Measurements from ENCODE around the gene PRMT5. TPM values are rescaled to one million over a fixed set of nuclear protein-coding genes. Genes with fewer than 3 reads are reported as not detected.
"Not testable (repeated sequence)": the region's sequence is repeated elsewhere in the genome, so short reads cannot be mapped to it uniquely, and the experiment has no call there.

The PRMT5 gene
- 86.9 TPM for total RNA-seq (ENCODE audit: insufficient read depth, low replicate concordance)

DNA sequence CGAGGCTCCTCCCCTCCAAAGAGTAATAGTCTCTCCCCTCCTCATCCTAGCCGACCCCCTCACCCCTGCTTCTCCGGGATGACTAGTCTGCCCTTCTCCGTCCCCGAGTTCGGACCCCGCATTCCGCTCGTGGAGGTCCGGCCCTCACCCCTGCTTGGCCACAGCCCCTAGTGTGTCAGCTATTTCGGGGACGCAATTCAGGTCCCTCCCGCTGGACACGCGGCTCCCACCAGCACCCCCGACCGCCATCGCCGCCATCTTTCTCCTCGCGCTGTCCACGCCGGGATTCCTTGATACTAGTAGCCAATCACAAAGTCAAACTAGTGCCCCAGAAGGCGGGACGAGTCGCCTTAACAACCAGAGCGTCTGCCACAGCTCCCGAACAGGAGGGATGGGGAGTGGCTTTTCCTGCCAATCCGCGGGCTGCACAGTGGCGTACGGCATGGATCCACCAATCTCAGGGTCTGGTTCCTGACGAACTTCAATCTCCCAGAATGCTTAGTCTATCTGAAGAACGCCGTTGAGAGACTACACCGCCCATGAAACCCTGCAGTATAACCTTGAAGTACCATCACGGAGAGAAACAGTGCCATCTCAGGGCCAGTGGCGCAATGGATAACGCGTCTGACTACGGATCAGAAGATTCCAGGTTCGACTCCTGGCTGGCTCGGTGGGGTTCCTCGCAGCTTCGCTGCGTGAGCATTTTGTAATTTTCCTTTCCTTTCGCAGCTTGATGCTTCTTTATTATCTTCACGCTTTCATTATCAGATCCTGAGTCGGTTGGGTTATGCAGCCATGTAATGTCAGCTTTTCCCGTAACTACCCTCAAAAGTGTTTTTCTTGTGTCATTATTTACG is at the start of gene PRMT5:
Gene PRMT5 (minus strand): TSS at position 273 of the 857 bp plus-strand sequence. CDS start 15 bp downstream, at position 258.
- peak; percentile 100 for DNase-seq (ENCODE audit: low spot score)

DNA sequence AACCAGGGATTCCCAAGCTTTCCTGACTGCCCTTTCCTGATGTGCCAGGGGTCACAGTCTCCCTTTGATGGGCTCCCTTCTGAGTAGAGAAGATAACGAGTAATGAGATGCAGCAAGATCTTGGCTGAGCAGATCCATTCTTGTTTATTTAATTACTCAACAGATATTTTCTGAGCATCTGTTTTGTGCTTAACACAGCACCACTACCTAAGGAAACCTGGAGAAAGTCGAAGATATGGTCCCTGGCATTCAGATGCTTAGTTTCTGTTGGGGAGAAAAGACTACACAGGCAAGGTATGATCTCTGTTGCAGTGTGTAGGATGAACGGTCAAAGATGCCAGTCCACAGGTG is 49.3 kb upstream of the PRMT5 start:
- no peak for DNase-seq (ENCODE audit: low spot score)

DNA sequence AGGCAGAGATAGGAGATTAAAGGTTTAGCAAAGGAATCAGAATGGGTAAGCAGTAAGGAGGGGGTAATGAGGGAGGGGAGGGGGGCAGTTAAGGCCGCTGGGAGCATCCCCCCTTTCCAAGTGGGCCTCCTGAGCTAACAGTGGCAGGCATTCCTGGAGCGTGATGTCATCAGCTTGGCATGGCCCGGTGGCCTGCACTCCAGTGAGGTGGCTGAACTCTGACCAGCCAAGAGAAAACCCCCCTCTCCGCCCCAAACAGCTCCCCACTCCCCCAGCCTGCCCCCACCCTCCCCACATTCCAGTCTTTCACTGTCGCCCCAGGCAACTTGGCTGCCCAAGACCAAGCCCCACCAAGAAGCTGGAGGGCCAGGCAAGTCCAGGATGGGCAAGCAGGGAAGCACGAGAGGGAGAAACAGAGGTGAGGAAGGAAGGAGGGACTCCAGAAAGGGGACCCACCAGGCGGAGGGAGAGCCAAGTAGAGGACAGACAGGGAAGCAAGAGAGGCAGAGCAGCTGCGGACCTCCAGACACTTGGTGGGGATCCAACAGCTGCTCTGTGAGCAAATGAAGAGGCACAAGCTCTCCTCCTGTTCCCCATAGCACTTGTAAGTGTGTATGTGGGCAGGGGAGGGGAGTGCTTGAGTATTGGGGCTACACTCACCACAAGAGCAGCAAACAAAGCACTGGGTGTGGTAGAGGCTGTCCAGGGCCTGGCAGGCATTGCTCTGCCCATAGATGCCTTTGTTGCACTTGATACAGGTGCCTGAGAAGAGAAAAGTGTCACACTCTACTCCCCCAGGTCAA is 48.7 kb upstream of the PRMT5 start:
- DNase-seq (ENCODE audit: low spot score) = peak; percentile 90

GRCh38 chr14:22977434-22977683 is 48.2 kb upstream of the PRMT5 start:
- DNase-seq (ENCODE audit: low spot score) = no peak

DNA sequence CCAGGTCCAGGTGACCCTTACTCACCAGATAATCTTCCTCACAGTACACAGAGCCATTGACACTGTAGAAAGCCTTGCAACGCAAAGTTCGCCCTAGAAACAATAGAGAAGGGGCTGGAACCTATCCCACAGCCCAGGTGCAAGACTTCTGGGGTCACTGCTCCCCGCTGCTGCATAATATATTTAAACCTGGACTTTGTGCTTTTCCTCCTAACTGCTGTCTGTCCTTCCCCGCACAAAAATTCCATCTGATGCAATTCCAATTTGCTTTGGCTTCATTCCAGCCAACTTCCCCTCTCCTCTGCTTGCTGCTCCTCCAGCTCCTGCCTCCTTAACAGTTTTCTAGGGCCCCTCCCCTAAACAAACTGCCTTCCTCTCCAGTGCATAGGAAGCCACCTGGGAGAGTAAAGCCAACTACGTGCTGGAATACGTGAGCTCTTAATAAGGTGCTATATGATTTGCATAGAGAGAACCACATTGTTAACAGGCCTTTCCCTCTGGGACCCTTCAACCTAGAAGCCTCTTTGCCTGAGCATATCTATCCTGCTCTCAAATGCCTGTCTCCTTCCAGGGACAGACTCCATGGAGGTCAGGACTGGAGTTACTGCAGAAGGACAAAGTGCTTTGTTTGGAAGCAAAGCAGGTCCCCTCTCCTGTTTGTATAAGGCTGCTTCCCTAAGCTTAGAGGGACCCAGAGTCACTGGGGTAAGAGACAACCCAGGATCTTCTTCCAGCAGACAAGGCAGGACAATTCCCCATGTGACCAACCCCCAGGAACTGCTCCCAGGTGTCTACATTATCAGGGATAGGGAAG is 47.7 kb upstream of the PRMT5 start:
- DNase-seq (ENCODE audit: low spot score) = peak; percentile 48

- DNase-seq (ENCODE audit: low spot score) = no peak
These were observed 45.5 kb upstream of the PRMT5 start for GRCh38 chr14:22974530-22975313.

DNA sequence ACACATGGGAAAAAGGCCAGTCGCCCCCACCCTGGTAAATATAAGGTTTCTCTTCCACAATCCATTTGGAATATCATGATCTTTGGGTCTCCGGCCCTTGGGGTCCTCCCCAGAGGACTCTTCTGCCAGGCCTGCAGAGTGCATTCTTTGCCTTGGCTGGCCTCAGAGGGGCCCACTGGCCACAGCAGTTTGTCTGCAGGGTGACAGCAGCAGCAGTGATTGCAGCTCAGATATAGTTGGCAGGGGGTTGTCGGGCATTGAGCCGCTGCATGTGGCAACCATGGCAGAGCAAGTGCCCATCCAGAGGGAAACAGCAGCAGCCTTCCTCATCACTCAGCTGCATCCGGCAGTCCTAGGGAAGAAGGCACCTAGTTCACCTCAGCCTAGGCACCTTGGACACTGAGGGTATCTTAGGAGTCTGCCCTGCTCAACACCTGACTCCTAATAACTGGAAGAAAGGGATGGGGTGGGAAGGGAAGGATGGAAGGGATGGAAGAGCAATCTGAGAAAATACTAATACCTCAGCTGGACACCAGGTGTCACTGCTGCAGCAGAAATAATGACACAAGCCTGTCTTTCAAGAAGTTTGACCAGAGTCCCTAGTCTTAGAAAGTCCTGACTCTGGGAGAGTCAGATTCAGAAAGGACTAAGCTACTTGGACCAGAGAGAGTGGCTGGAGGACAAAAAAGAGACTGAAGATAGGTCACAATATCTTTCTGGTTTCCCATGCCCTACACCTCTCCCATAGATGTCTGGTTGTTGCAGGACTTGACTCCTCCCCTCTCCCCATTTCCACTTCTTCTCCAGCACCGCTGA is 44.2 kb upstream of the PRMT5 start:
- peak; percentile 72 for DNase-seq (ENCODE audit: low spot score)

GRCh38 chr14:22972313-22972930 is 43.2 kb upstream of the PRMT5 start:
- no peak for DNase-seq (ENCODE audit: low spot score)

DNA sequence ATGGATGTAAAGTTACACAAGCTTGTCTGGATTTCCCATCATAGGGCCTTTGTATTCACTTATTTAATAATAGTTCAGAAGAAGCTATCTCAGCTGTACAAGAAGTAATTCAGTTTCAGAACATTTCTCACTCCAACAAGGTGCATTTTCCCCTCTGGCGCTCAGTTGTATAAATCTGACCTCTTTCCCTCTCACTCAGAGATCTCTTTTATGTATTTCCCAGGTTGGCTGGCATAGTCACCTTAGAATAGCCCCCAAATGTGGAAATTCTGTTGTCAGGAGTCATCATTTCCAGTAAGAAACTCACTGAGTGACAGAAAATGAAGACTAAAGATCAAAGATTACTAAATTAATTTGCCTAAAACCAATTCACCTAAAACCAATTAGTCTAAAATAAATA is 42.0 kb upstream of the PRMT5 start:
- DNase-seq (ENCODE audit: low spot score) = no peak

DNA sequence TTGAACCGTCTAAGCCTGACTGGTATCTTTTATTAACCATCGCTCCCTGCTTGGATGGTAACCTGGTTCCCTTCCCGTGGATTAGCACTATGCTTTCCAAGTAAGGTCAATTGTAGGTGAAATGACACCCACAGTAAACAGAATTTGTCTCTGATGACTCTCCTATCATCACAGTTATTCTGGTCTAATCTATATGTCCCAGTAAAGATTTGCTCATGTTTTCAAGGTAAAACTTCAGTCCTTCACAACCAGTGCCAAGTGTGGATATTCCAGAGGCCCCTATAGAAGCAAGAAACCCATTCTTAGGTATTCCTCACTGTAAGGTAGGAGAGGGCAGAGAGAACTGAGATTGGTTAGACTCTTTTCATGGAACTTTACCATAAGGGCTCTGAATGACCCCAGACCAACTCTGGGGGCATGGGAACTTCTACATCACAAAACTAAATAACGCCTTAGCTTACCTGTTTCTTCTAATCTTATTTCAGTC is 37.6 kb upstream of the PRMT5 start:
- no peak for DNase-seq (ENCODE audit: low spot score)

- DNase-seq (ENCODE audit: low spot score) = not testable (repeated sequence)
These were observed 37.0 kb upstream of the PRMT5 start for GRCh38 chr14:22965916-22966782.

GRCh38 chr14:22962061-22962676 is 33.0 kb upstream of the PRMT5 start:
- DNase-seq (ENCODE audit: low spot score) = no peak

- DNase-seq (ENCODE audit: low spot score) = no peak
These were observed 26.8 kb upstream of the PRMT5 start for GRCh38 chr14:22955702-22956569.

DNA sequence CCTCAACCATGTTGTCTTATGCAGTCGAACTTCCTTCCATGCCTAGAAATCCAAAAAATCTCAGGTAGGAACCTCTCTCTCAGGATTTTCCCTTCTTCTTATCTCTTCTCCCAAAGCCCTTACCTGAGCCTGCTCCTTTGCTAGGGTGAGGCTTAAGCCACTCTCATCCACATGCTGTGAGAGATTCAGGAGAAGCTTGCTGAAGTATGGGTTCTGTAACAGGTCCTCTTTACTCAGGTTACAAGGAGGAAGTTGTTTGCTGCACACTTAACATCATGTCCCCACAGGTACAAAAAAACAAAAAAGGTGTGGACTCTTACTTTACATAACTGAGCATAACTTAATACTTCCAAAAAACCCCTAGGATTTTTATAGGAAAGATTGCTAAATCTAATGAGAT is 23.2 kb upstream of the PRMT5 start:
- no peak for DNase-seq (ENCODE audit: low spot score)

DNA sequence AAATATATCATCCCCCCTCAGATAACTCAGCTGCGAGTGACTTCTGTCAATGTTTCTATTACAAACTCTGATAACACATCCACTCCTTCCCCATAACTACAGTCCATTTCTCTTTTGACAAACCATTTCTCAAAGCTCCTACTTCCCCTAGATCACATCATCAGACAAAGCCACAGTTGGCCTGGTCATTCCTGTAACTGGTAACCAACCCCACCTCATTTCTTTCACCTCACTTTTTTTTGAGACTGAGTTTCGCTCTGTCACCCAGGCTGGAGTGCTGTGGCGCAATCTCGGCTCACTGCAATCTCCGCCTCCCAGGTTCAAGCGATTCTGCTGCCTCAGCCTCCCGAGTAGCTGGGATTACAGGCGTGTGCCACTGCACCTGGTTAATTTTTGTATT is 22.6 kb upstream of the PRMT5 start:
- DNase-seq (ENCODE audit: low spot score) = not testable (repeated sequence)

DNA sequence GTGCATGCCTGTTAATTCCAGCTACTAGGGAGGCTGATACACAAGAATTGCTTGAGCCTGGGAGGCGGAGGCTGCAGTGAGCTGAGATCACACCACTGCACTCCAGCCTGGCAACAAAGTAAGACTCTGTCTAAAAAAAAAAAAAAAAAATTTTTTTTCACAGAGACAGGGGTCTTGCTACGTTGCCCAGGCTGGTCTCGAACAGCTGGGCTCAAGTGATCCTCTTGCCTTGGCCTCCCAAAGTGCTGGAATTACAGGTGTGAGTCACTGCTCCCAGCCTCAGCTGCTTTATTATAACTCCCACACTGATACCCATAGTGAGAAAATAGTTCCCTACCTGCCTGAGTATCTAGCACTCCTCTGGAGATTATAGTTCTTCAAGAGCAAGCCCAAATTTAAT is 16.5 kb upstream of the PRMT5 start:
- no peak for DNase-seq (ENCODE audit: low spot score)

- DNase-seq (ENCODE audit: low spot score) = no peak
These were observed 10.5 kb upstream of the PRMT5 start for GRCh38 chr14:22939684-22940083.
